ENCODE measurements around the gene ANKHD1.

GRCh38 chr5:140553657-140554056, 152.0 kb downstream of the ANKHD1 start:
- TF ChIP-seq EP300 (conservative IDR thresholded peaks at IDR 0.05; ENCODE audit: poor library complexity, severe bottlenecking) (no peak), CTCF (IDR thresholded peaks at IDR 0.05; ENCODE audit: poor library complexity, severe bottlenecking) (no peak), EZH2 (IDR thresholded peaks at IDR 0.05; ENCODE audit: borderline replicate concordance, insufficient read depth, low read length, poor library complexity, severe bottlenecking) (no peak)
